Right lobe of liver (tissue), 6 donors: ENCODE measurements around the gene CRPPA. TPM values are rescaled to one million over a fixed set of nuclear protein-coding genes. Genes with fewer than 3 reads are reported as not detected.

Experiments
- ATAC-seq, 4 donors: fragments of 200-7000 bp; cut with Tn5 transposase; one replicate each; pipeline ENCODE4 v1.9.1; 2020; ENCODE audit warnings: mild to moderate bottlenecking in 4 of 4, moderate library complexity in 4 of 4
- DNase-seq, 3 donors: peaks; one replicate each; pipeline ENCODE4 v3.0.0-alpha.2; 2020
- H3K27ac ChIP-seq, 3 donors: fragments of 200-600 bp; one replicate each; pipeline ENCODE4 v1.8.0; 2022
- H3K27me3 ChIP-seq, 2 donors: fragments of 200-600 bp; one replicate each; pipeline ENCODE4 v1.8.0; 2022
- H3K36me3 ChIP-seq, 4 donors: fragments of 200-600 bp; sonication (generic) in 1 of 4; one replicate each; pipeline versions ENCODE4 v1.5.1 to v1.8.0; 2017 to 2022; ENCODE audit warnings: control low read depth in 1 of 4
- H3K4me1 ChIP-seq, 4 donors: fragments of 200-600 bp; sonication (generic) in 1 of 4; one replicate each; pipeline versions ENCODE4 v1.5.1 to v1.8.0; 2017 to 2022; ENCODE audit warnings: control low read depth in 1 of 4
- H3K4me3 ChIP-seq, 3 donors: fragments of 200-600 bp; one replicate each; pipeline ENCODE4 v1.8.0; 2022
- H3K9me3 ChIP-seq, 4 donors: fragments of 200-600 bp; sonication (generic) in 1 of 4; one replicate each; pipeline versions ENCODE4 v1.5.1 to v1.8.0; 2017 to 2022; ENCODE audit warnings: control low read depth in 1 of 4
- CTCF ChIP-seq, 4 donors: fragments of 200-600 bp in 3 of 4; fragments of 450-650 bp in 1 of 4; IDR thresholded peaks; one replicate each; pipeline versions ENCODE4 v1.5.1 to v1.8.0; 2016 to 2022; ENCODE audit warnings: antibody characterized with exemption in 4 of 4, mild to moderate bottlenecking in 2 of 4
- POLR2A ChIP-seq: fragments of 450-650 bp; IDR thresholded peaks from one replicate; pipeline ENCODE4 v1.6.1; 2017; ENCODE audit warnings: antibody characterized with exemption, mild to moderate bottlenecking
- WGBS: methylation state at CpG from one replicate; pipeline ENCODE4 v1.1.6; 2018; ENCODE audit warnings: low coverage, low lambda C conversion rate; ENCODE audit not compliant: insufficient coverage; ENCODE audit errors: missing lambda C conversion rate; 5-methylcytosine and 5-hydroxymethylcytosine counted together
- intact Hi-C, 2 donors: fragments of 100-400 bp; cut with DNase I; formaldehyde crosslinking; loops; one replicate each; pipeline versions ENCODE4 v1.11.2 to v1.14.1; 2022
- total RNA-seq, 6 experiments: library from RNA; depleted of rRNA in 2 of 6; stranded (reverse); fragments of >200 nt in 2 of 6; fragmentation: NEBNext Ultra II Directional in 3 of 6; extraction: Animal tissue kit (Norgen Biotek cat#: 25700) in 3 of 6; gene quantifications; one replicate each; pipeline versions ENCODE4 v1.1.0 to v1.2.4, GENCODE V29; 2016 to 2023
- donor health status: DM: no; HTN: yes; CAD: no.
- donor health status: DM: no; HTN: no; CAD: no.
- donor health status: DM: no; HTN: no; CAD: no.
- donor health status: DM: no; HTN: yes; CAD: no.
- donor health status: DM: no; HTN: yes; CAD: no.

The CRPPA gene
- total RNA-seq, 6 experiments from 2014 or later, result 1.2 to 3.3 (median 2.5) TPM

GRCh38 chr7:16416289-16417282 is 4.8 kb downstream of the CRPPA start:
- Histone ChIP-seq H3K27me3 (no peaks in the 10 kb centered on the region), H3K4me3 (no peak overlapping the region), H3K9me3 (no peaks in the 10 kb centered on the region), H3K36me3 (no peaks in the 10 kb centered on the region), H3K4me1 (peaks cover 0 to 5% (median 0%) of the 10 kb centered on the region in 4 donors), H3K27ac (no peak overlapping the region)
- intact Hi-C loops, result no loop called here
- DNase-seq (no peak), ATAC-seq (no peak)
- WGBS, result 76% methylated on average over 5 of the region's 7 CpGs
- TF ChIP-seq POLR2A (no peak), CTCF (IDR thresholded peaks at IDR 0.05) (no peak)

DNA sequence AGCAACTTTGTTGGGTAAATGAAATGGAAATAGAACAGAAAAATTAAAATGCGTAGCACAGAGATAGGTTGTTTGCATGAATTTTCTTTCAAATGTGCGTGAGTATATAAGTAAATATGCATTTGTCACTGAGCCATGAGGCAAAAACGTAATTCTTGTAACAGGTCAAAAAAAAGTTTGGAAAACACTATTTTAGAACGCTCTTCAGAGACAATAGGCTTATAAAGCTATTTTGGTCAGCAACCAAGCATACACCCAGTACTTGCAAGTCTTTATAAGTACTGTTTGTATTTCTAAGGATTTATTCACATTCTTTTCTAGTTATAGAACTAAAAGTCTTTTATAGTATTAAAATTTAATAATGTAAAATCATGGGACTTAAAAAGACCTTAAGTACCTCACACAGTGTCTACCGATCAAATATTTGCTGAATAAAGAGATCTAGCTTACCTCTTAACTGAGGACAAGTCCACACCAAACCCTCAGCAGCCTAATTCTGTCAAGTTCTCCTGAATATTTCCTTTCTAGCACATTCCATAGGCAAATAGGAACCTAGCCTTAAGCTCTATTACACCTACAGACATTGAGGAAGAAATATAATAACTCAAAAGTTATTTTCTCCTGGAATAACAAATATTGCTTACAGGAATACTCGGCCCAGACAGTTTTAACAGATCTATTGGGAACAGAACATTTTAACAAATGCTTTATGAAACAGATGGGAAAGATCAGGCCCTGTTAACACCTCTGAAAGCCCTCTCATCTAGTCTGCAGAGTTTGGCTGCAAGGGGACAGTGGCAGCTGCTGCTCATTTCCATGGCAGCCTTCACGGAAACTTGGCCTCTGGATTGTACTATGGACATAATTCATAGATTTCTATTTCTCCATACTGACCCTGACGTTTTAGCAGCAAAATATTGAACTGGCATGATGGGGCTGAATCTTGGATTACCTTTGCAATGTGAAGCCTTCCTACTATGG is 8.8 kb downstream of the CRPPA start:
- no peak overlapping the region for H3K4me3 ChIP-seq
- H3K27me3 ChIP-seq, result no peaks in the 10 kb centered on the region
- 72% methylated on average over 8 of the region's 8 CpGs for WGBS
- ATAC-seq (no peak), DNase-seq (no peak)
- H3K4me1 ChIP-seq, result no peaks in the 10 kb centered on the region
- H3K27ac ChIP-seq, result no peak overlapping the region
- intact Hi-C loops, result no loop called here
- no peaks in the 10 kb centered on the region for H3K36me3 ChIP-seq
- TF ChIP-seq POLR2A (no peak), CTCF (IDR thresholded peaks at IDR 0.05) (no peak)
- no peaks in the 10 kb centered on the region for H3K9me3 ChIP-seq

- no peak for ATAC-seq
- no peak for DNase-seq
- no peak overlapping the region for H3K27ac ChIP-seq
- no peak for TF ChIP-seq CTCF (IDR thresholded peaks at IDR 0.05)
- TF ChIP-seq POLR2A, result no peak
- no peak overlapping the region for H3K4me3 ChIP-seq
- H3K4me1 ChIP-seq, result no peaks in the 10 kb centered on the region
- no peaks in the 10 kb centered on the region for H3K9me3 ChIP-seq
- no peaks in the 10 kb centered on the region for H3K36me3 ChIP-seq
- H3K27me3 ChIP-seq, result no peaks in the 10 kb centered on the region
- intact Hi-C loops, result no loop called here
- 92% methylated on average over 2 of the region's 2 CpGs for WGBS
Measured at GRCh38 chr7:16411391-16411790, 9.9 kb downstream of the CRPPA start.

DNA sequence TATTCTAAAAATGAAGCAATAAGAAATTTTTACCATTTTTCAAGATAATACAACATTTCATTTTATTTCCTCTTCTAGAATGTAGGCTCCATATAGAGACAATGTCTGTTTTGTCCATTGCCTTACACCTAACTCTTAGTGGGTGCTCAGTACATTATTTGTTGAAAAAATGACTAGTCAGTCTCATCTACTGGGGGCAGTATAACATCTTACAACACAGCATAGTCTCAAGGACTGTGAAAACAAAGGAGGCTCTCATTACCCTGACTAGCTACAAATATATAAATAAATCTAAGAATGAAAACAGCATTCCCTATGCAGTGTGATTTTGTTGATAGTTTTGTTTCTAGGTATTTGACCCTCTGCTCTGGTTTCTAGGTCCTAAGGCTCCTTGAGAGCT is 11.6 kb downstream of the CRPPA start:
- no peak for TF ChIP-seq POLR2A
- intact Hi-C loops, result no loop called here
- DNase-seq, result no peak
- H3K4me3 ChIP-seq, result no peak overlapping the region
- no peaks in the 10 kb centered on the region for H3K27me3 ChIP-seq
- no peaks in the 10 kb centered on the region for H3K9me3 ChIP-seq
- H3K36me3 ChIP-seq, result no peaks in the 10 kb centered on the region
- ATAC-seq, result no peak
- H3K27ac ChIP-seq, result no peak overlapping the region
- no peaks in the 10 kb centered on the region for H3K4me1 ChIP-seq
